ENCODE data around the gene METTL1.

DNA sequence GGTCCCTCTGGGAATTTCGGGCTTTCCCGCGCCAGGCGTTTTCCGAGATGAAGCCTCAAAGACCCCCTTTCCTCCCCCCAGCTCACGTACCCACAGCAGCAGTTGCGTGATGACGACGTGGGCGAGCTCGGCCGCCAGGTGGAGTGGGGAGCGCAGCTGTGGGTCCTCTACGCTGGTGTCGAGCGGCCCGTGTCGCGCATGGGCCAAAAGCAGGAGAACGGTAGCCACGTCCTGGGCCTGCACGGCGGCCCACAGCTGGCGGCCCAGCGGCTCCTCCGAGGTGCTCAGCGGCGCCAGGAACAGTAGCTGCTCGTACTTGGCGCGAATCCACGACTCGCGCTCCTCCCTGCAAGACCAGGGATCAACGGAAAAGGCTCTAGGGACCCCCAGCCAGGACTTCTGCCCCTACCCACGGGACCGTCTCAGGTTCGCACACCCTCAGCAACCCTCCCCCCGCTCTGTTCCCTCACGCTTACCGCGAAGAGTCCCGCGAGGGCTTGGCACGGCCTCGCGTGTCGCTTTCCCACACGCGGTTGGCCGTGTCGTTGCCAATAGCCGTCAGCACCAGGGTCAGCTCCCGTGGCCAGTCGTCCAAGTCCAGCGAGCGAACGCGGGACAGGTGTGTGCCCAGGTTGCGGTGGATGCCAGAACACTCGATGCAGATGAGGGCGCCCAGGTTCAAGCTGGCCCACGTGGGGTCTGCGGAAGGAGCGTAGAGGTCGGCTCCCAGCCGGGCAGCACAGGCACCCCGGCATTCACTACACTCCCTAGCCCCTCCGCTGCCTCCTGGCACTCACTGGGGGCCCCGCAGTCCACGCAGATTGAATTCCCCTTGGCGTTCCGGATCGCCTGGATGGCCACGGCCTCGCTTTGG lies 44.8 kb downstream of the METTL1 start:
- TF ChIP-seq, protein P1, sequence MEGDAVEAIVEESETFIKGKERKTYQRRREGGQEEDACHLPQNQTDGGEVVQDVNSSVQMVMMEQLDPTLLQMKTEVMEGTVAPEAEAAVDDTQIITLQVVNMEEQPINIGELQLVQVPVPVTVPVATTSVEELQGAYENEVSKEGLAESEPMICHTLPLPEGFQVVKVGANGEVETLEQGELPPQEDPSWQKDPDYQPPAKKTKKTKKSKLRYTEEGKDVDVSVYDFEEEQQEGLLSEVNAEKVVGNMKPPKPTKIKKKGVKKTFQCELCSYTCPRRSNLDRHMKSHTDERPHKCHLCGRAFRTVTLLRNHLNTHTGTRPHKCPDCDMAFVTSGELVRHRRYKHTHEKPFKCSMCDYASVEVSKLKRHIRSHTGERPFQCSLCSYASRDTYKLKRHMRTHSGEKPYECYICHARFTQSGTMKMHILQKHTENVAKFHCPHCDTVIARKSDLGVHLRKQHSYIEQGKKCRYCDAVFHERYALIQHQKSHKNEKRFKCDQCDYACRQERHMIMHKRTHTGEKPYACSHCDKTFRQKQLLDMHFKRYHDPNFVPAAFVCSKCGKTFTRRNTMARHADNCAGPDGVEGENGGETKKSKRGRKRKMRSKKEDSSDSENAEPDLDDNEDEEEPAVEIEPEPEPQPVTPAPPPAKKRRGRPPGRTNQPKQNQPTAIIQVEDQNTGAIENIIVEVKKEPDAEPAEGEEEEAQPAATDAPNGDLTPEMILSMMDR (IDR thresholded peaks at IDR 0.05; ENCODE audit: poor library complexity), result peak; percentile 25
- TF ChIP-seq EZH2phosphoT487 (IDR thresholded peaks at IDR 0.05; ENCODE audit: low read depth, severe bottlenecking, unreplicated experiment), result no peak

All from hepatocyte (in vitro differentiated cells).